ENCODE data around the gene BMPR1B. TPM values are rescaled to one million over a fixed set of nuclear protein-coding genes. Genes with fewer than 3 reads are reported as not detected.

Gene BMPR1B
- total and polyA plus RNA-seq, 9 of the 15 experiments (the other 6 are each of a cell fraction or from before 2014, with no cell fraction given), result 0.01 TPM; not detected in 8

DNA sequence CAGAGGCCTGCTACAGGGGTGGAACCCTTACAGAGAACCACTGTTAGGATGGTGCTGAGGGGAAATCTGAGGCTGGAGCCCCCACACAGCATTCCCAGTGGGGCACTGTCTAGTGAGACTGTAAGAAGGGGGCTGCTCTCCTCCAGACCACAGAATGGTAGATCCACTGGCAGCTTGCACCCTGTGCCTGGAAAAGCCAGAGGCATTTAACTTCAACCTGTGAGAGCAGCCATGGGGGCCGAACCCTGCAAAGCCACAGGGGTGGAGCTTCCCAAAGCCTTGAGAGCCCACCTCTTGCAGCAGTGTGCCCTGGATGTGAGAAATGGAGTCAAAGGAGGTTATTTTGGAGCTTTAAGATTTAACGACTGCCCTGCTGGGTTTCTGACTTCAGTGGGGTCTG lies 159.4 kb downstream of the BMPR1B start:
- Histone ChIP-seq H3K27ac (ENCODE audit: extremely low read depth, low read depth, low read length) (no peak overlapping the region), H4K20me1 (replicated peaks; ENCODE audit: control insufficient read depth, insufficient read depth, low read length) (no peaks in the 10 kb centered on the region), H2AFZ (ENCODE audit: low read depth, low read length) (no peak overlapping the region), H3K9me3 (replicated peaks; ENCODE audit: control insufficient read depth, insufficient read depth, low read depth, low read length) (no peaks in the 10 kb centered on the region), H3K27me3 (ENCODE audit: control insufficient read depth in 2 of 2, insufficient read depth in 2 of 2, low read length in 2 of 2) (no peaks in the 10 kb centered on the region), H3K36me3 (ENCODE audit: control insufficient read depth, insufficient read depth, low read length) (no peaks in the 10 kb centered on the region), H3K9ac (ENCODE audit: insufficient read depth in 1 of 2, low read depth in 2 of 2, low read length in 2 of 2) (no peak overlapping the region), H3K4me3 (no peak overlapping the region), H3K79me2 (ENCODE audit: control insufficient read depth, insufficient read depth, low read length) (no peaks in the 10 kb centered on the region), H3K4me2 (ENCODE audit: insufficient read depth, low read length) (no peak overlapping the region), H3K4me1 (replicated peaks in 1 of 2; ENCODE audit: control insufficient read depth in 2 of 2, insufficient read depth in 2 of 2, low read length in 2 of 2) (no peaks in the 10 kb centered on the region), H3K9me1 (ENCODE audit: control insufficient read depth, insufficient read depth, low read length) (no peaks in the 10 kb centered on the region)
- CTCF ChIA-PET (ENCODE audit: low intra/inter-chr PET ratio), result no interaction called here
- no peak for ATAC-seq
- intact Hi-C loops (cut with micrococcal nuclease) (no loop called here), in situ Hi-C loops (cut with MboI) (no loop called here)
- no peak for FAIRE-seq
- no peak for DNase-seq (ENCODE audit: extremely low read depth in 1 of 4, low spot score in 3 of 4)
- no peak for TF ChIP-seq ZNF436 (CRISPR knock-in tag; IDR thresholded peaks at IDR 0.05)
- no peak for TF ChIP-seq THAP7 (CRISPR knock-in tag; IDR thresholded peaks at IDR 0.05)
- TF ChIP-seq ZFX (CRISPR knock-in tag; IDR thresholded peaks at IDR 0.05), result no peak
- BruUV-seq (replicated peaks), result no TSS peak
- POLR2A ChIA-PET, result no interaction called here
- WGBS (ENCODE audit: insufficient coverage, low coverage, missing lambda C conversion rate), result 0% methylated on average over 2 of the region's 2 CpGs

DNA sequence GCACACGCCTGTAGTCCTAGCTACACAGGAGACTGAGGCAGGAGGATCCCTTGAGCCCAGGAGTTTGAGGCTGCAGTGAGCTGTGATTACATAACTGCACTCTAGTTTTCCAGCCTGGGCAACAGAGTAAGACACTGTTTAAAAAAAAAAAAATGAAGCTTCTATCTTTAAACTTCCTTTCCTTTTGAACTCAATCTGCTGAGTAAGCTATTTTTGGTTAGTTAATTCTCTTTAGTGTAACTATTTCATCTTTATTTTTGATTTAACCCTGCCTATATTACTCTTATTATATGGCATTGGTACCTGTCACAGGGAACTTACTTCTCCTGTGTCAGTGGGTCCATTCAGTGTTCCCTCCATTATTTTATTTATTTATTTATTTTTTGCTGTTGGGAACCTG lies 160.8 kb downstream of the BMPR1B start:
- TF ChIP-seq, protein P1, sequence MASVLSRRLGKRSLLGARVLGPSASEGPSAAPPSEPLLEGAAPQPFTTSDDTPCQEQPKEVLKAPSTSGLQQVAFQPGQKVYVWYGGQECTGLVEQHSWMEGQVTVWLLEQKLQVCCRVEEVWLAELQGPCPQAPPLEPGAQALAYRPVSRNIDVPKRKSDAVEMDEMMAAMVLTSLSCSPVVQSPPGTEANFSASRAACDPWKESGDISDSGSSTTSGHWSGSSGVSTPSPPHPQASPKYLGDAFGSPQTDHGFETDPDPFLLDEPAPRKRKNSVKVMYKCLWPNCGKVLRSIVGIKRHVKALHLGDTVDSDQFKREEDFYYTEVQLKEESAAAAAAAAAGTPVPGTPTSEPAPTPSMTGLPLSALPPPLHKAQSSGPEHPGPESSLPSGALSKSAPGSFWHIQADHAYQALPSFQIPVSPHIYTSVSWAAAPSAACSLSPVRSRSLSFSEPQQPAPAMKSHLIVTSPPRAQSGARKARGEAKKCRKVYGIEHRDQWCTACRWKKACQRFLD (CRISPR knock-in tag; IDR thresholded peaks at IDR 0.05), result no peak
- TF ChIP-seq MAFG (tag; conservative IDR thresholded peaks at IDR 0.05), result peak; percentile 91
- TF ChIP-seq ZNF316 (IDR thresholded peaks at IDR 0.05), result peak; percentile 91
- TF ChIP-seq ELF2 (CRISPR knock-in tag; IDR thresholded peaks at IDR 0.05), result no peak
- TF ChIP-seq MAFF (IDR thresholded peaks at IDR 0.05; ENCODE audit: low read length), result peak; percentile 92
- peak; percentile 95 for TF ChIP-seq MAFK (IDR thresholded peaks at IDR 0.05; ENCODE audit: low read length)
- TF ChIP-seq NR4A1 (CRISPR knock-in tag; IDR thresholded peaks at IDR 0.05), result no peak
- TF ChIP-seq NR4A1 (tag; IDR thresholded peaks at IDR 0.05), result no peak
- TF ChIP-seq, protein P2, sequence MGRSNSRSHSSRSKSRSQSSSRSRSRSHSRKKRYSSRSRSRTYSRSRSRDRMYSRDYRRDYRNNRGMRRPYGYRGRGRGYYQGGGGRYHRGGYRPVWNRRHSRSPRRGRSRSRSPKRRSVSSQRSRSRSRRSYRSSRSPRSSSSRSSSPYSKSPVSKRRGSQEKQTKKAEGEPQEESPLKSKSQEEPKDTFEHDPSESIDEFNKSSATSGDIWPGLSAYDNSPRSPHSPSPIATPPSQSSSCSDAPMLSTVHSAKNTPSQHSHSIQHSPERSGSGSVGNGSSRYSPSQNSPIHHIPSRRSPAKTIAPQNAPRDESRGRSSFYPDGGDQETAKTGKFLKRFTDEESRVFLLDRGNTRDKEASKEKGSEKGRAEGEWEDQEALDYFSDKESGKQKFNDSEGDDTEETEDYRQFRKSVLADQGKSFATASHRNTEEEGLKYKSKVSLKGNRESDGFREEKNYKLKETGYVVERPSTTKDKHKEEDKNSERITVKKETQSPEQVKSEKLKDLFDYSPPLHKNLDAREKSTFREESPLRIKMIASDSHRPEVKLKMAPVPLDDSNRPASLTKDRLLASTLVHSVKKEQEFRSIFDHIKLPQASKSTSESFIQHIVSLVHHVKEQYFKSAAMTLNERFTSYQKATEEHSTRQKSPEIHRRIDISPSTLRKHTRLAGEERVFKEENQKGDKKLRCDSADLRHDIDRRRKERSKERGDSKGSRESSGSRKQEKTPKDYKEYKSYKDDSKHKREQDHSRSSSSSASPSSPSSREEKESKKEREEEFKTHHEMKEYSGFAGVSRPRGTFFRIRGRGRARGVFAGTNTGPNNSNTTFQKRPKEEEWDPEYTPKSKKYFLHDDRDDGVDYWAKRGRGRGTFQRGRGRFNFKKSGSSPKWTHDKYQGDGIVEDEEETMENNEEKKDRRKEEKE (IDR thresholded peaks at IDR 0.05; ENCODE audit: borderline replicate concordance in 1 of 2, control insufficient read depth in 1 of 2, low read depth in 2 of 2, low read length in 1 of 2), result no peak
- peak; percentile 82 for TF ChIP-seq C11orf30 (IDR thresholded peaks at IDR 0.05; ENCODE audit: low read depth)

More for the DNA sequence above, 160.8 kb downstream of the BMPR1B start:
- no peak for DNase-seq (ENCODE audit: extremely low read depth in 1 of 4, low spot score in 3 of 4)
- Histone ChIP-seq H3K4me1 (replicated peaks in 1 of 2; ENCODE audit: control insufficient read depth in 2 of 2, insufficient read depth in 2 of 2, low read length in 2 of 2) (no peaks in the 10 kb centered on the region), H3K9me1 (ENCODE audit: control insufficient read depth, insufficient read depth, low read length) (no peaks in the 10 kb centered on the region), H3K9me3 (replicated peaks; ENCODE audit: control insufficient read depth, insufficient read depth, low read depth, low read length) (no peaks in the 10 kb centered on the region), H3K27me3 (ENCODE audit: control insufficient read depth in 2 of 2, insufficient read depth in 2 of 2, low read length in 2 of 2) (no peaks in the 10 kb centered on the region), H2AFZ (ENCODE audit: low read depth, low read length) (no peak overlapping the region), H3K79me2 (ENCODE audit: control insufficient read depth, insufficient read depth, low read length) (no peaks in the 10 kb centered on the region), H3K9ac (ENCODE audit: insufficient read depth in 1 of 2, low read depth in 2 of 2, low read length in 2 of 2) (no peak overlapping the region), H3K4me2 (ENCODE audit: insufficient read depth, low read length) (no peak overlapping the region), H3K4me3 (no peak overlapping the region), H4K20me1 (replicated peaks; ENCODE audit: control insufficient read depth, insufficient read depth, low read length) (no peaks in the 10 kb centered on the region), H3K27ac (ENCODE audit: extremely low read depth, low read depth, low read length) (no peak overlapping the region), H3K36me3 (ENCODE audit: control insufficient read depth, insufficient read depth, low read length) (no peaks in the 10 kb centered on the region)
- CTCF ChIA-PET (ENCODE audit: low intra/inter-chr PET ratio), result no interaction called here
- POLR2A ChIA-PET, result interaction anchor here (0.5 kb wide), 1 partner anchor 468 kb away, joined by 3 read pairs; no protein-coding TSS in a partner anchor
- ATAC-seq, result no peak
- no TSS peak for BruUV-seq (replicated peaks)
- no peak for FAIRE-seq
- intact Hi-C loops (cut with micrococcal nuclease), result no loop called here
- in situ Hi-C loops (cut with MboI), result no loop called here
- 0% methylated on average over 1 of the region's 1 CpG for WGBS (ENCODE audit: insufficient coverage, low coverage, missing lambda C conversion rate)
